Measurements from ENCODE around the gene EIF4A3.
"Not testable (repeated sequence)": the region's sequence is repeated elsewhere in the genome, so short reads cannot be mapped to it uniquely, and the experiment has no call there.

The EIF4A3 gene

GRCh38 chr17:80099291-80100034, 47.5 kb downstream of the EIF4A3 start:
- no peak for DNase-seq (ENCODE audit: low spot score)

- no peak for DNase-seq (ENCODE audit: low spot score)
Measured at GRCh38 chr17:80097844-80098691, 48.9 kb downstream of the EIF4A3 start.

GRCh38 chr17:80097127-80097621, 49.8 kb downstream of the EIF4A3 start:
- DNase-seq (ENCODE audit: low spot score) = no peak

GRCh38 chr17:80096561-80097021, 50.3 kb downstream of the EIF4A3 start:
- DNase-seq (ENCODE audit: low spot score) = no peak

GRCh38 chr17:80095844-80096475, 51.0 kb downstream of the EIF4A3 start:
- DNase-seq (ENCODE audit: low spot score) = no peak

GRCh38 chr17:80095038-80095843, 51.7 kb downstream of the EIF4A3 start:
- DNase-seq (ENCODE audit: low spot score) = no peak

GRCh38 chr17:80092959-80093358, 54.0 kb downstream of the EIF4A3 start:
- no peak for DNase-seq (ENCODE audit: low spot score)

- DNase-seq (ENCODE audit: low spot score) = no peak
Measured at GRCh38 chr17:80091376-80091775, 55.6 kb downstream of the EIF4A3 start.

GRCh38 chr17:80090164-80090563, 56.8 kb downstream of the EIF4A3 start:
- DNase-seq (ENCODE audit: low spot score) = not testable (repeated sequence)

GRCh38 chr17:80089762-80090161, 57.2 kb downstream of the EIF4A3 start:
- no peak for DNase-seq (ENCODE audit: low spot score)

GRCh38 chr17:80087346-80088265, 59.3 kb downstream of the EIF4A3 start:
- no peak for DNase-seq (ENCODE audit: low spot score)

- DNase-seq (ENCODE audit: low spot score) = no peak
Measured at GRCh38 chr17:80086616-80087015, 60.3 kb downstream of the EIF4A3 start.

GRCh38 chr17:80086081-80086480, 60.8 kb downstream of the EIF4A3 start:
- DNase-seq (ENCODE audit: low spot score) = no peak

- no peak for DNase-seq (ENCODE audit: low spot score)
Measured at GRCh38 chr17:80084773-80085172, 62.2 kb downstream of the EIF4A3 start.
